Caco-2 (cell line): ENCODE data around the gene JTB. TPM values are rescaled to one million over a fixed set of nuclear protein-coding genes. Genes with fewer than 3 reads are reported as not detected.

Experiments
- BruUV-seq: library from RNA; stranded (reverse); fragments of 400-500 nt; replicated peaks from 2 replicates; lab custom pipeline; 2021; lab: Mats Ljungman, UMichigan
- CTCF ChIA-PET: fragments of 300-600 bp; sonication (Branson Sonifier 250); formaldehyde crosslinking; loops from one replicate; lab custom pipeline; 2022; ENCODE audit warnings: antibody characterized with exemption; lab: Charles Lee
- POLR2A ChIA-PET: fragments of 300-600 bp; sonication (Branson Sonifier 250); formaldehyde crosslinking; loops from one replicate; lab custom pipeline; 2022; ENCODE audit warnings: antibody characterized with exemption; lab: Charles Lee
- DNase-seq, 2 experiments: peaks; one replicate each; pipeline versions ENCODE4 v3.0.0 to v3.0.0-alpha.2; 2020 to 2022
- H3K27me3 ChIP-seq: replicated peaks from 2 replicates; pipeline ENCODE4 v1.6.0; 2011; ENCODE audit warnings: low read length; ENCODE audit not compliant: control insufficient read depth, insufficient read depth
- H3K36me3 ChIP-seq: 2 replicates; pipeline ENCODE4 v1.5.1; 2011; ENCODE audit warnings: low read length; ENCODE audit not compliant: control insufficient read depth, insufficient read depth
- H3K4me1 ChIP-seq: fragments of 250-450 bp; sonication (Bioruptor Pico); 2 replicates; pipeline ENCODE4 v1.5.1; 2020; ENCODE audit warnings: mild to moderate bottlenecking
- H3K4me3 ChIP-seq: 2 replicates; pipeline ENCODE4 v1.5.1; 2011; ENCODE audit warnings: low read depth, mild to moderate bottlenecking, control low read depth, low read length
- H3K9me3 ChIP-seq: fragments of 250-450 bp; sonication (Bioruptor Pico); 2 replicates; pipeline ENCODE4 v1.5.1; 2020; ENCODE audit warnings: mild to moderate bottlenecking, moderate library complexity
- H3K27ac Mint-ChIP-seq: one replicate; pipeline ENCODE4 v1.8.0; 2022; ENCODE audit warnings: mixed read lengths; ENCODE audit not compliant: unreplicated experiment
- H3K27me3 Mint-ChIP-seq: one replicate; pipeline ENCODE4 v1.8.0; 2022; ENCODE audit warnings: mixed read lengths; ENCODE audit not compliant: insufficient read depth, unreplicated experiment
- H3K36me3 Mint-ChIP-seq: one replicate; pipeline ENCODE4 v1.8.0; 2022; ENCODE audit warnings: mild to moderate bottlenecking, mixed read lengths; ENCODE audit not compliant: insufficient read depth, unreplicated experiment
- H3K4me1 Mint-ChIP-seq: one replicate; pipeline ENCODE4 v1.8.0; 2022; ENCODE audit warnings: low read depth, mixed read lengths; ENCODE audit not compliant: unreplicated experiment
- H3K4me3 Mint-ChIP-seq: one replicate; pipeline ENCODE4 v1.8.0; 2022; ENCODE audit warnings: mild to moderate bottlenecking, moderate library complexity, mixed read lengths; ENCODE audit not compliant: unreplicated experiment
- H3K9me3 Mint-ChIP-seq: one replicate; pipeline ENCODE4 v1.8.0; 2022; ENCODE audit warnings: mixed read lengths; ENCODE audit not compliant: unreplicated experiment
- intact Hi-C: fragments of 100-400 bp; cut with micrococcal nuclease; formaldehyde crosslinking; loops from one replicate; pipeline ENCODE4 v1.10.0; 2022; ENCODE audit not compliant: unreplicated experiment
- total RNA-seq: library from RNA; stranded (reverse); gene quantifications from 2 replicates; pipeline ENCODE4 v1.2.3, GENCODE V29; 2022
- TF ChIP-seq, protein P1 (sequence below), 2 experiments: fragments of 200-600 bp in 1 of 2; IDR thresholded peaks; 1 replicate in 1 of 2; 2 replicates in 1 of 2; pipeline versions ENCODE4 v1.5.1 to v1.8.0; 2011 to 2022; ENCODE audit warnings: antibody characterized with exemption in 1 of 2, control low read depth in 1 of 2, inconsistent platforms in 1 of 2, low read depth in 1 of 2, low read length in 1 of 2, mild to moderate bottlenecking in 1 of 2, moderate library complexity in 1 of 2; ENCODE audit not compliant: insufficient read depth in 1 of 2, severe bottlenecking in 1 of 2, unreplicated experiment in 1 of 2

Gene JTB
- total RNA-seq, 1 experiment from 2014 or later, result 123 TPM

DNA sequence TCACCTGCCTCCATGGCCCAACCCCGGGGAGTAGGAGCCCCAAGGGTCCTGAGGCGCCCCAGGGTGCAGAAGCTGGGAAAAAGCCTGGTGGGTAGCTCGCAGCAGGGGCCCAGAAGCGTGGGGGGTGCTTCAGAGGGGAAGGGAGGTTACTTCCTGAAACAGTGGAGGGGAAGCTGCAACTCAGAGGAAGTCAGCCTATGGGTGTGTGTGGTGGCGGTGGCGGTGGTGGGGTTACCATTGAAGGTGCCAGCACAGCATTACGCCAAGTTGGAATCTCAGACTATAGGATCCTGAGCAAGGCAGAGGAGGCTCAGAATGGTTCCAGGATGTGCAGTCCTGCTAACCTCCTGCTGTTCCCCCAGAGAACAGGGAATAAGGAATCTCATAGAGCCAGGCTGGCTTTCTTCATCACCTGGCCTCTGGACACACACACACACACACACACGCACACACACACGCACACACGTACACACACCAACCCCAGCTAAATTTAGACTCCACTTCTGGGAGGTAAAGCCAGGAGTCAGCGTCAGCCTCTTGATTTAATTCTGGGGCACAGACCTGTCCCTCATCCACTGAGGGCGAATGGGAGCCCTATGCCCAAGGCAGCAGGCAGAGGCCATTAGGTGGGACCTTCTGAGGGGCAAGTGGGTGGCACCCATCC is 32.2 kb downstream of the JTB start:
- DNase-seq, result peak in 1 of 2 experiments; percentile 34
- Histone ChIP-seq H3K36me3 (peaks cover 3% of the 10 kb centered on the region; the same call in 1 of the 2 replicates), H3K9me3 (no peaks in the 10 kb centered on the region), H3K4me1 (peaks cover 8% of the 10 kb centered on the region), H3K4me3 (peak overlapping the region; percentile 92), H3K27me3 (no peaks in the 10 kb centered on the region)
- Mint-ChIP-seq H3K4me1 (peaks cover 7% of the 10 kb centered on the region), H3K9me3 (no peaks in the 10 kb centered on the region), H3K27me3 (no peaks in the 10 kb centered on the region), H3K27ac (peak overlapping the region; percentile 44), H3K4me3 (peak overlapping the region; percentile 82), H3K36me3 (peaks cover 55% of the 10 kb centered on the region)
- TF ChIP-seq, protein P1, sequence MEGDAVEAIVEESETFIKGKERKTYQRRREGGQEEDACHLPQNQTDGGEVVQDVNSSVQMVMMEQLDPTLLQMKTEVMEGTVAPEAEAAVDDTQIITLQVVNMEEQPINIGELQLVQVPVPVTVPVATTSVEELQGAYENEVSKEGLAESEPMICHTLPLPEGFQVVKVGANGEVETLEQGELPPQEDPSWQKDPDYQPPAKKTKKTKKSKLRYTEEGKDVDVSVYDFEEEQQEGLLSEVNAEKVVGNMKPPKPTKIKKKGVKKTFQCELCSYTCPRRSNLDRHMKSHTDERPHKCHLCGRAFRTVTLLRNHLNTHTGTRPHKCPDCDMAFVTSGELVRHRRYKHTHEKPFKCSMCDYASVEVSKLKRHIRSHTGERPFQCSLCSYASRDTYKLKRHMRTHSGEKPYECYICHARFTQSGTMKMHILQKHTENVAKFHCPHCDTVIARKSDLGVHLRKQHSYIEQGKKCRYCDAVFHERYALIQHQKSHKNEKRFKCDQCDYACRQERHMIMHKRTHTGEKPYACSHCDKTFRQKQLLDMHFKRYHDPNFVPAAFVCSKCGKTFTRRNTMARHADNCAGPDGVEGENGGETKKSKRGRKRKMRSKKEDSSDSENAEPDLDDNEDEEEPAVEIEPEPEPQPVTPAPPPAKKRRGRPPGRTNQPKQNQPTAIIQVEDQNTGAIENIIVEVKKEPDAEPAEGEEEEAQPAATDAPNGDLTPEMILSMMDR (IDR thresholded peaks at IDR 0.05; ENCODE audit: insufficient read depth in 1 of 2, low read depth in 1 of 2, low read length in 1 of 2, severe bottlenecking in 1 of 2, unreplicated experiment in 1 of 2), result no peak
- ChIA-PET CTCF (interaction anchor here (0.6 kb wide), 1 partner anchor 22 kb away, joined by 4 read pairs; no protein-coding TSS in a partner anchor), POLR2A (interaction anchor here (1.7 kb wide), 1 partner anchor 22 kb away, joined by 6 read pairs; the partner anchor contains the start of gene GATAD2B)
- intact Hi-C loops, result no loop called here
- BruUV-seq, result no TSS peak

DNA sequence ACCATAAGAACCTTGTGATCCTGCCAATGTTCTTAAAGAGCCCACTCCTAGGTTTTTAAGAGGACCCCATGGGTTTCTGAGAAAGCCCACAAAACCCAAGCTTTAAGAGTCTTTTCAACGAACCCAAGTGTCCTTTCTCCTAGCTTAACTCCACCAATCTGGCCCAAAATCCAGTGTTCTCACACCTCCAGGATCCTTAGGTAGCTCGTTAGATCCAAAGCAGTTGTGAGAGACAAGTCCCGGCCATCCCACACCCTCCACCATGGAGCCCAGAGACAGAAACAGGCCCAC is 32.7 kb downstream of the JTB start:
- Histone ChIP-seq H3K9me3 (no peaks in the 10 kb centered on the region), H3K4me1 (peaks cover 8% of the 10 kb centered on the region), H3K36me3 (peaks cover 4% of the 10 kb centered on the region; the same call in 1 of the 2 replicates), H3K4me3 (no peak overlapping the region), H3K27me3 (no peaks in the 10 kb centered on the region)
- CTCF ChIA-PET, result no interaction called here
- Mint-ChIP-seq H3K27me3 (no peaks in the 10 kb centered on the region), H3K4me1 (peaks cover 7% of the 10 kb centered on the region), H3K4me3 (peak overlapping the region; percentile 82), H3K27ac (peak overlapping the region; percentile 44), H3K9me3 (no peaks in the 10 kb centered on the region), H3K36me3 (peaks cover 52% of the 10 kb centered on the region)
- DNase-seq, result no peak
- intact Hi-C loops, result no loop called here
- POLR2A ChIA-PET, result no interaction called here
- TF ChIP-seq, protein P1 (IDR thresholded peaks at IDR 0.05; ENCODE audit: insufficient read depth in 1 of 2, low read depth in 1 of 2, low read length in 1 of 2, severe bottlenecking in 1 of 2, unreplicated experiment in 1 of 2), result no peak
- BruUV-seq, result TSS peak; percentile 18

DNA sequence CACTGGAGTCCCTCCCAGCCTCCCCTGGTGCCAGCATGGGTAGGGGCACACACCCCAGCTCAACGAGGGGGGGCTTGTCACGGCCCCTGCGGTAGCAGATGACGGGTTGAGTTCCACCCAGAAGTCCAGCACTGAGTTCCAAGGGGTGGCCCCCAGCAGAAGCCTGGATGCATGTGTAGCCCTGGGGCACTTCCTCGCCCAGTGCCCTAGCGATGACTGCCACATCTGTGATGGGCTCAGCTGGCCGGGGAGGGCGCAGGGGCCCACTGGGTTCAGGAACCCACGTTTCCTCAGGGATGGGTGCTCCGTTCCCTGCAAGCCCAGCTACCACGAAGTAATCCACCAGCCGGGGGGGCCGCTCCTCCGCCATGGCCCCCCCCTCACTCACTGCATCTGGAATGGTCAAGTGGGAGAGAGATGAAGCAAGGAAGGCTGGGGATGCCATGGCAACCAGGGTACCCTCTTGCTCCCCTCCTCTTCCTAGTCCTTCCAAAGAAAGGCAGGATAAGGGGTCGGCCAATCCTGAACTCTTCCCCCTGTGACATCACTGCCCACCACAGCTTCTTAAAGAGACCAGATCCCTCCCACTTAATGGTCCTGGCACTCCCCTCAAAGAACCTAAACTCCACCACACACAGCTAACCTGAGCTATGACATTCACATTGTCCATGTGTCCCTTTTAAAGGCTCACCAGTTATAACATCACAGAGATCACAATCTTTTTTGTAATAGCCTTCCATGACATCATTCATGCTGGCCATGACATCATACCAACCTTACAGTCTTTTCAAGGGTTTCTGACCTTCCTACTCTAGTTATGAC is 33.3 kb downstream of the JTB start:
- DNase-seq, result no peak
- H3K27me3 Mint-ChIP-seq, result no peaks in the 10 kb centered on the region
- POLR2A ChIA-PET, result no interaction called here
- peaks cover 7% of the 10 kb centered on the region for H3K4me1 Mint-ChIP-seq
- Histone ChIP-seq H3K9me3 (no peaks in the 10 kb centered on the region), H3K4me1 (peaks cover 8% of the 10 kb centered on the region), H3K27me3 (no peaks in the 10 kb centered on the region), H3K36me3 (peaks cover 5% of the 10 kb centered on the region; the same call in 1 of the 2 replicates), H3K4me3 (no peak overlapping the region)
- CTCF ChIA-PET, result no interaction called here
- H3K4me3 Mint-ChIP-seq, result no peak overlapping the region
- intact Hi-C loops, result no loop called here
- no peaks in the 10 kb centered on the region for H3K9me3 Mint-ChIP-seq
- no peak overlapping the region for H3K27ac Mint-ChIP-seq
- TF ChIP-seq, protein P1 (IDR thresholded peaks at IDR 0.05; ENCODE audit: insufficient read depth in 1 of 2, low read depth in 1 of 2, low read length in 1 of 2, severe bottlenecking in 1 of 2, unreplicated experiment in 1 of 2), result no peak
- peaks cover 50% of the 10 kb centered on the region for H3K36me3 Mint-ChIP-seq
- BruUV-seq, result no TSS peak
